Measurements from ENCODE around the gene PDE7B. TPM values are rescaled to one million over a fixed set of nuclear protein-coding genes. Genes with fewer than 3 reads are reported as not detected.

Gene PDE7B
- total RNA-seq, 1 donor from 2014 or later: 0.84 TPM

DNA sequence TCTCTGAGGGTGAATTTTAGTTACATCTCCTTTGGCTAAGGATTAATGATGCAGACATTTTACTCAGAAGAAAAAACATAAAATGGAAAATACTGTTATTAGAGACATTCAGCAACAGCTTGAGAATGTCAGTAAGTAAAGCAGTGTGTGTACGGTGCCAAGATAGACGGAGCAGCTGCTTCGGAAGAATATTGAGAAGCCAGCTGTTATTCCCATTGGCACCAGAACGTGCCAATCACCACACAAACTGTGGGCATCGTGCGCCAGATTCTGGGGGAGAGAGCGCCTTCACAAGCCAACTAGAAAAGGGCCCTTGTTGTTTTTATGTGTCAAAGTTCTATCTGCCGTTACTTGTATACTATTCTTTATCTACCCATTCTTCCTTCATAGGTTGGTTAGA is 235.2 kb downstream of the PDE7B start:
- DNase-seq (ENCODE audit: low read depth): no peak
- Histone ChIP-seq H3K4me3 (ENCODE audit: low read depth, low read length) (no peak overlapping the region), H3K36me3 (ENCODE audit: control insufficient read depth, insufficient read depth, low read length) (no peaks in the 10 kb centered on the region), H3K27me3 (ENCODE audit: control insufficient read depth, insufficient read depth, low read length) (no peaks in the 10 kb centered on the region)
- TF ChIP-seq, protein P1, sequence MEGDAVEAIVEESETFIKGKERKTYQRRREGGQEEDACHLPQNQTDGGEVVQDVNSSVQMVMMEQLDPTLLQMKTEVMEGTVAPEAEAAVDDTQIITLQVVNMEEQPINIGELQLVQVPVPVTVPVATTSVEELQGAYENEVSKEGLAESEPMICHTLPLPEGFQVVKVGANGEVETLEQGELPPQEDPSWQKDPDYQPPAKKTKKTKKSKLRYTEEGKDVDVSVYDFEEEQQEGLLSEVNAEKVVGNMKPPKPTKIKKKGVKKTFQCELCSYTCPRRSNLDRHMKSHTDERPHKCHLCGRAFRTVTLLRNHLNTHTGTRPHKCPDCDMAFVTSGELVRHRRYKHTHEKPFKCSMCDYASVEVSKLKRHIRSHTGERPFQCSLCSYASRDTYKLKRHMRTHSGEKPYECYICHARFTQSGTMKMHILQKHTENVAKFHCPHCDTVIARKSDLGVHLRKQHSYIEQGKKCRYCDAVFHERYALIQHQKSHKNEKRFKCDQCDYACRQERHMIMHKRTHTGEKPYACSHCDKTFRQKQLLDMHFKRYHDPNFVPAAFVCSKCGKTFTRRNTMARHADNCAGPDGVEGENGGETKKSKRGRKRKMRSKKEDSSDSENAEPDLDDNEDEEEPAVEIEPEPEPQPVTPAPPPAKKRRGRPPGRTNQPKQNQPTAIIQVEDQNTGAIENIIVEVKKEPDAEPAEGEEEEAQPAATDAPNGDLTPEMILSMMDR (IDR thresholded peaks at IDR 0.05; ENCODE audit: insufficient read depth, low read length, poor library complexity, severe bottlenecking): no peak

DNA sequence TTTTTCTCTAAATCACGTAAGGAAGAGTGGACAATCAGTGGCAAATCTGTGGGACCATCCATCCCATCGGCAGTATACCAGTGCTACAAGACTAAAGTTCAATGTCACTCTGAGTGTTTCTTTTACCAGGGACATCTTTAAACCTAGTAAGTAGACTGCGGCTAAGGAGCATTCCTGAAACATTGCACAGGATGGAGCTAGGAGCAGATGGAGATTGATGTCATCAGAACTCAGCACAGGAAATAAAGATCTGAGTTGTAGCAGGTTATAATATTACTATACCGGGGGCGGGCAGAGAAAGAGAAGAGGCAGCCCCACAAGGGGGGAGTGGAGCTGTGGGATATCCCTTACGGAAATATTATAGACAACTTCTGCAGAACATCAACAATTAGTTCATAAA is 236.5 kb downstream of the PDE7B start:
- no peaks in the 10 kb centered on the region for H3K27me3 ChIP-seq (ENCODE audit: control insufficient read depth, insufficient read depth, low read length)
- no peak for DNase-seq (ENCODE audit: low read depth)
- H3K36me3 ChIP-seq (ENCODE audit: control insufficient read depth, insufficient read depth, low read length): no peaks in the 10 kb centered on the region
- no peak overlapping the region for H3K4me3 ChIP-seq (ENCODE audit: low read depth, low read length)
- TF ChIP-seq, protein P1 (IDR thresholded peaks at IDR 0.05; ENCODE audit: insufficient read depth, low read length, poor library complexity, severe bottlenecking): no peak

DNA sequence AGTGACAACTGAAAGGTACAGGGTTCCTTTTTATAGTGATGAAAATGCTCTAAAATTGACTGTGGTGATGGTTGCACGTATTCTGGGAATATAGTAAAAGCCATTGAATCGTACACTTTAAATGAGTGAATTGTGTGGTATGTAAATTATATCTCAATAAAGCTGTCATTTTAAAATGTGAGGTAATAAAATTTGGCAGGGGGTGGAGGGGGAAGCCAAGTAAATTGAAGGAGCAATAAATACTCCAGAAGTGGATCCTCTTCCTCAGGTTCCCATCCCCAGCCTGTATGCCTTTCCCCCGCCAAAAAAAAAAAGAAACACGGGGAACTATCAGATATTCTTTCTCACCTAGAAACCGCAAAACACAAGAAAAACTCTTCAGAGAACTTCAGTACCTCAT is 237.2 kb downstream of the PDE7B start:
- no peak overlapping the region for H3K4me3 ChIP-seq (ENCODE audit: low read depth, low read length)
- TF ChIP-seq, protein P1 (IDR thresholded peaks at IDR 0.05; ENCODE audit: insufficient read depth, low read length, poor library complexity, severe bottlenecking): no peak
- no peaks in the 10 kb centered on the region for H3K27me3 ChIP-seq (ENCODE audit: control insufficient read depth, insufficient read depth, low read length)
- no peaks in the 10 kb centered on the region for H3K36me3 ChIP-seq (ENCODE audit: control insufficient read depth, insufficient read depth, low read length)
- no peak for DNase-seq (ENCODE audit: low read depth)

DNA sequence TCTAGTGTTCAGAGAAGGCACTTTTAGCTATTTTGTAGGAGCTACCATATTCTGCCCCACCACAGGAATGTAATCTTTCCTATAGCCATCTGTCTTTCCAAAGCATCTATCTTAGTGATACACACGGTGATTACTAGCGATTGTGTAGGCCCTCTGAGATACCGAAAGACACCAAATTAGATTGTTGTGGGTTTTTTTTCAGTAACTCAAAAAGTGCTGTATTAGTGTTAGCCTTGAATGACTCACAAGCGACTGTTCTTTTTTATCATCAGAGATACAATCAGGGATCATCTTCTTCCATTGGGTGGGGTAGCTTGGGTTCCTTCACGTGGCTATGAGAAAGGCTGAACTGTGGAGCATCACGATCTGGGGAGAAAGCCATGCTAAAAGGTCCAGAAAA is 238.4 kb downstream of the PDE7B start:
- TF ChIP-seq, protein P1 (IDR thresholded peaks at IDR 0.05; ENCODE audit: insufficient read depth, low read length, poor library complexity, severe bottlenecking): no peak
- DNase-seq (ENCODE audit: low read depth): no peak
- H3K4me3 ChIP-seq (ENCODE audit: low read depth, low read length): no peak overlapping the region
- H3K27me3 ChIP-seq (ENCODE audit: control insufficient read depth, insufficient read depth, low read length): no peaks in the 10 kb centered on the region
- H3K36me3 ChIP-seq (ENCODE audit: control insufficient read depth, insufficient read depth, low read length): no peaks in the 10 kb centered on the region

DNA sequence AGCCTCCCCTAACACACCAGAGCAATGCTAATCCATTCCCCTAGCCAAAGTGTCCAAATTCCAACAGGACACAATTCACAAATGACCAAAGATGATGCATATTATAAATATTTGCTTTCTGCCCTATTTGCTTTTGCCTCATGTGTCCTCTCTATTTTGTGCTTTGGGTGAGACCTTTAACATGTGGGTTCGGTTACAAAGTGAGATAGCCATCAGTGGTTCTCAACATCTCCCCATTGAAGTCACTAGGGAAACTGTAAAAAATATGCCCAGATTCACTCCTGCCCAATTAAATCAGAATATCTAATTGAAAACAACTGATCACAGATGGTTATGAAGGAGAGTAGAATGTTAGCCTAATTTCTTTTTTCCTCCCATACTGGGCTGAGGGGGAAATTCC is 239.4 kb downstream of the PDE7B start:
- DNase-seq (ENCODE audit: low read depth): no peak
- Histone ChIP-seq H3K27me3 (ENCODE audit: control insufficient read depth, insufficient read depth, low read length) (no peaks in the 10 kb centered on the region), H3K4me3 (ENCODE audit: low read depth, low read length) (no peak overlapping the region), H3K36me3 (ENCODE audit: control insufficient read depth, insufficient read depth, low read length) (no peaks in the 10 kb centered on the region)
- TF ChIP-seq, protein P1 (IDR thresholded peaks at IDR 0.05; ENCODE audit: insufficient read depth, low read length, poor library complexity, severe bottlenecking): no peak

DNA sequence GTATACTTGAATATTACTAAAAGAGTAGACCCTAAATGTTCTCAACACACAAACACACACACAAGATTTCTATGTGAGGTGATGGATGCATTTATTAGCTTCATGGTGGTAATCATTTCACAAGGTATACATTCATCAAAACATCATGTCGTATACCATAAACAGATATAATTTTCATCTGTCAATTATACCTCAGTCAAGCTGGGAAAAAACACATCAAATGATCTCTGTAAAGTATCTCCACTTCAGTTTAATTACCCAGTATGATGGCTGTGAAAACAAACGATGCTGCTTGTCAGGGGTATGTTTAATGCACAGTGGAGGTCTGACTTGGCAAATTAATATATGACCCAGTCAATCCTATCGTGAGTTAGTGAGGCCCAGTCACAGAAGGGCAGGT is 241.4 kb downstream of the PDE7B start:
- no peak for DNase-seq (ENCODE audit: low read depth)
- H3K27me3 ChIP-seq (ENCODE audit: control insufficient read depth, insufficient read depth, low read length): no peaks in the 10 kb centered on the region
- H3K4me3 ChIP-seq (ENCODE audit: low read depth, low read length): no peak overlapping the region
- TF ChIP-seq, protein P1 (IDR thresholded peaks at IDR 0.05; ENCODE audit: insufficient read depth, low read length, poor library complexity, severe bottlenecking): no peak
- no peaks in the 10 kb centered on the region for H3K36me3 ChIP-seq (ENCODE audit: control insufficient read depth, insufficient read depth, low read length)

Measured in kidney epithelial cell (primary cell).